Heart left ventricle (tissue), 13 donors: ENCODE results near the gene C16orf95.

Experiments used
- POLR2A ChIP-seq, 2 donors: fragments of 450-650 bp; IDR thresholded peaks; one replicate each; pipeline ENCODE4 v1.6.1; 2017; ENCODE audit warnings: antibody characterized with exemption in 2 of 2, mild to moderate bottlenecking in 2 of 2, moderate library complexity in 2 of 2
- TF ChIP-seq, protein P1 (sequence below), 12 donors: fragments of 200-600 bp; sonication (generic) in 4 of 12; IDR thresholded peaks; one replicate each; pipeline versions ENCODE4 v1.5.0 to v1.8.0; 2018 to 2022; ENCODE audit warnings: antibody characterized with exemption in 12 of 12, mild to moderate bottlenecking in 5 of 12
- donor health status: ischemic (EF 13 %, LVEDD 7.1; RV severe dilation, severe dysfunction).
- donor health status: DM: no; HTN: yes; CAD: no.
- donor health status: DM: no; HTN: no; CAD: no.
- donor health status: ischemic (EF 25% LVEDD 6.9; RV normal size, moderate dysfunction).
- donor health status: ischemic (EF 25% LVEDD 5.7; RV mildly dilated, moderate dysfunction).
- donor health status: ischemic (EF 35%, LVEDD 5.7; RV mildly dilated, moderate dysfunction).
- donor health status: nonischemic (EF 11% LVEDD 7.7; RV severe dilation, severe dysfunction).
- donor health status: DM: yes; HTN: yes; CAD: no.
- donor health status: PGD.
- donor health status: ischemic (EF 29% LVEDD 5.4; RV normal size, mild dysfunction).
- donor health status: nonischemic (EF 23%, LVEDD 6.1; RV moderate dilation, normal function).

DNA sequence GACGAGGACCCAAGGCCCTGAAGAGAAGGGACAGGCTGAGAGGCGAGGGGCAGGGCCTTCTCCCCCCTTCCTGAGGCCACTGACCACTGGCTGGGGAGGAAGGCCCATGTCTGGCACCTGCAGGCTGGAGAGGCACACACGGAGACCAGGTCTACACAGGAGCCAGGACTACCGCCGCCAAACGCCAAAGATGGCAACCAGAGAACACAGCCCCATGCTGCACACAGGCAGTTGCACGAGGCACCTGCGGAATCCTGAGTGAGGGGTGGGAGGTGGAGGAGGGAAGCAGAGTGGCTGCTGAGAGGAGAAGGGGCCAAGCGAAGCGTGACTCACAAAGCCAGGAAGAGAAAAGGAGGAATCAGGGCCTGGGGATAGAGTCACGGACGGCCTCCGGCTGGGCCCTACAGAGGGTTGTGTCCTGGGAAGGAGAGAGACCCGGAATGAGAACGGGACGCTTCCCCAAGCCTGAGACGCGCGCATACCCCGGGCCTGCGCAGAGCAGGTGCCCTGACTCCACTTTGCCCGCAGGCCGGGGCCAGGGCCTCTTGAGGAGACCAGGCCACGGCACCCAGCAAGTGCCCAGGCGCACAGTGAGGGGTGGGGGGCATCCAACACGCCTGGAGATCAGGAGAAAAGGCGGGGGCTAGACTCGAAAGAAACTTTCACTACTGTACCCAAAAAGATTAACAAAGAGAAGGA, 28.7 kb upstream of the C16orf95 start:
- TF ChIP-seq, protein P1, sequence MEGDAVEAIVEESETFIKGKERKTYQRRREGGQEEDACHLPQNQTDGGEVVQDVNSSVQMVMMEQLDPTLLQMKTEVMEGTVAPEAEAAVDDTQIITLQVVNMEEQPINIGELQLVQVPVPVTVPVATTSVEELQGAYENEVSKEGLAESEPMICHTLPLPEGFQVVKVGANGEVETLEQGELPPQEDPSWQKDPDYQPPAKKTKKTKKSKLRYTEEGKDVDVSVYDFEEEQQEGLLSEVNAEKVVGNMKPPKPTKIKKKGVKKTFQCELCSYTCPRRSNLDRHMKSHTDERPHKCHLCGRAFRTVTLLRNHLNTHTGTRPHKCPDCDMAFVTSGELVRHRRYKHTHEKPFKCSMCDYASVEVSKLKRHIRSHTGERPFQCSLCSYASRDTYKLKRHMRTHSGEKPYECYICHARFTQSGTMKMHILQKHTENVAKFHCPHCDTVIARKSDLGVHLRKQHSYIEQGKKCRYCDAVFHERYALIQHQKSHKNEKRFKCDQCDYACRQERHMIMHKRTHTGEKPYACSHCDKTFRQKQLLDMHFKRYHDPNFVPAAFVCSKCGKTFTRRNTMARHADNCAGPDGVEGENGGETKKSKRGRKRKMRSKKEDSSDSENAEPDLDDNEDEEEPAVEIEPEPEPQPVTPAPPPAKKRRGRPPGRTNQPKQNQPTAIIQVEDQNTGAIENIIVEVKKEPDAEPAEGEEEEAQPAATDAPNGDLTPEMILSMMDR (IDR thresholded peaks at IDR 0.05) = no peak
- no peak for TF ChIP-seq POLR2A (IDR thresholded peaks at IDR 0.05)
